ENCODE measurements around the gene DBF4. TPM values are rescaled to one million over a fixed set of nuclear protein-coding genes. Genes with fewer than 3 reads are reported as not detected.
"Not testable (repeated sequence)": the region's sequence is repeated elsewhere in the genome, so short reads cannot be mapped to it uniquely, and the experiment has no call there.

The DBF4 gene
- total and polyA plus RNA-seq, 2 donors (not counting 1 experiment from before 2014, with no cell fraction given) = 7.8 to 21.0 TPM

- intact Hi-C loops (cut with micrococcal nuclease); ATAC-seq (ENCODE audit: low read depth); H3K79me2 ChIP-seq (ENCODE audit: control insufficient read depth, insufficient read depth, low read length); H3K4me2 ChIP-seq (replicated peaks; ENCODE audit: low read depth, low read length, poor library complexity, severe bottlenecking); H3K27me3 ChIP-seq (replicated peaks in 1 of 4; ENCODE audit: control extremely low read depth in 1 of 4, control insufficient read depth in 3 of 4, insufficient read depth in 4 of 4, low read length in 3 of 4); H3K9ac ChIP-seq (ENCODE audit: low read length); H3K4me1 ChIP-seq (ENCODE audit: control insufficient read depth in 2 of 2, insufficient read depth in 2 of 2, low read length in 2 of 2); H3K4me1 Mint-ChIP-seq; H3K9me3 Mint-ChIP-seq (ENCODE audit: insufficient read depth); H2AFZ ChIP-seq (ENCODE audit: insufficient read depth, low read depth, low read length, poor library complexity, severe bottlenecking); H3K9me3 ChIP-seq (ENCODE audit: control extremely low read depth in 1 of 3, control insufficient read depth in 2 of 3, insufficient read depth in 1 of 3, low read length in 2 of 3); H3K27ac Mint-ChIP-seq; H3K27ac ChIP-seq (ENCODE audit: low read length in 2 of 2); CTCF ChIA-PET; H3K4me3 ChIP-seq (ENCODE audit: control extremely low read depth in 1 of 5, extremely low read depth in 1 of 5, insufficient read depth in 1 of 5, low read depth in 2 of 5, low read length in 4 of 5); H3K4me3 Mint-ChIP-seq; DNase-seq; H3K27me3 Mint-ChIP-seq; POLR2A ChIA-PET; H4K20me1 ChIP-seq (ENCODE audit: control insufficient read depth, insufficient read depth, low read length, poor library complexity, severe bottlenecking): not testable (repeated sequence)
- H3K36me3 ChIP-seq (replicated peaks in 1 of 2; ENCODE audit: control extremely low read depth in 1 of 2, control insufficient read depth in 1 of 2, extremely low read depth in 1 of 2, insufficient read depth in 2 of 2, low read length in 1 of 2) = peaks cover 0 to 11% of the 10 kb centered on the region in 2 experiments
- WGBS (ENCODE audit: insufficient coverage) = 95% methylated on average over 4 of the region's 4 CpGs
Measured at GRCh38 chr7:87908814-87909213, 32.5 kb downstream of the DBF4 start.

- intact Hi-C loops (cut with micrococcal nuclease) = no loop called here
- POLR2A ChIA-PET = no interaction called here
Measured at GRCh38 chr7:87912121-87912520, 35.8 kb downstream of the DBF4 start.

More at GRCh38 chr7:87912121-87912520, 35.8 kb downstream of the DBF4 start:
- no peak for TF ChIP-seq EZH2 (IDR thresholded peaks at IDR 0.05; ENCODE audit: borderline replicate concordance, insufficient read depth, low read depth, low read length, poor library complexity, severe bottlenecking)
- no peak for TF ChIP-seq CTCF (IDR thresholded peaks at IDR 0.05)
- no peak overlapping the region for H2AFZ ChIP-seq (ENCODE audit: insufficient read depth, low read depth, low read length, poor library complexity, severe bottlenecking)
- H3K4me3 ChIP-seq (ENCODE audit: control extremely low read depth in 1 of 5, extremely low read depth in 1 of 5, insufficient read depth in 1 of 5, low read depth in 2 of 5, low read length in 4 of 5) = no peak overlapping the region
- Mint-ChIP-seq H3K27ac (no peak overlapping the region), H3K27me3 (no peaks in the 10 kb centered on the region), H3K9me3 (ENCODE audit: insufficient read depth) (no peaks in the 10 kb centered on the region), H3K4me3 (no peak overlapping the region), H3K4me1 (no peaks in the 10 kb centered on the region)
- CTCF ChIA-PET = no interaction called here
- no peaks in the 10 kb centered on the region for H3K27me3 ChIP-seq (replicated peaks in 1 of 4; ENCODE audit: control extremely low read depth in 1 of 4, control insufficient read depth in 3 of 4, insufficient read depth in 4 of 4, low read length in 3 of 4)
- no CpG with 5 or more reads among the region's 4 CpGs for WGBS (ENCODE audit: insufficient coverage)
- no peak for DNase-seq
- H3K36me3 ChIP-seq (replicated peaks in 1 of 2; ENCODE audit: control extremely low read depth in 1 of 2, control insufficient read depth in 1 of 2, extremely low read depth in 1 of 2, insufficient read depth in 2 of 2, low read length in 1 of 2) = peaks cover 0 to 3% of the 10 kb centered on the region in 2 experiments
- H3K4me1 ChIP-seq (ENCODE audit: control insufficient read depth in 2 of 2, insufficient read depth in 2 of 2, low read length in 2 of 2) = no peaks in the 10 kb centered on the region
- H3K9me3 ChIP-seq (ENCODE audit: control extremely low read depth in 1 of 3, control insufficient read depth in 2 of 3, insufficient read depth in 1 of 3, low read length in 2 of 3) = no peaks in the 10 kb centered on the region
- no peak for ATAC-seq (ENCODE audit: low read depth)
- H3K79me2 ChIP-seq (ENCODE audit: control insufficient read depth, insufficient read depth, low read length) = no peaks in the 10 kb centered on the region
- H3K27ac ChIP-seq (ENCODE audit: low read length in 2 of 2) = no peak overlapping the region
- H3K4me2 ChIP-seq (replicated peaks; ENCODE audit: low read depth, low read length, poor library complexity, severe bottlenecking) = no peak overlapping the region
- H3K9ac ChIP-seq (ENCODE audit: low read length) = no peak overlapping the region
- no peaks in the 10 kb centered on the region for H4K20me1 ChIP-seq (ENCODE audit: control insufficient read depth, insufficient read depth, low read length, poor library complexity, severe bottlenecking)
